ENCODE measurements around the gene UBE2J2. TPM values are rescaled to one million over a fixed set of nuclear protein-coding genes. Genes with fewer than 3 reads are reported as not detected.

The UBE2J2 gene
- total RNA-seq, 2 donors from 2014 or later, result 69.9 to 72.7 TPM

- no peaks in the 10 kb centered on the region for H3K9me3 ChIP-seq (ENCODE audit: control insufficient read depth, low read length)
- no peak overlapping the region for H3K4me3 ChIP-seq (ENCODE audit: low read length)
- WGBS, 2 experiments (ENCODE audit: insufficient coverage in 1 of 2, insufficient read length in 1 of 2), result 95 to 98% methylated on average over 18 to 30 of the region's 30 CpGs
- H3K27ac ChIP-seq (ENCODE audit: low read depth, low read length), result no peak overlapping the region
- no peaks in the 10 kb centered on the region for H3K4me1 ChIP-seq (ENCODE audit: control insufficient read depth, insufficient read depth, low read length)
- Mint-ChIP-seq H3K36me3 (ENCODE audit: low read depth) (peaks cover 52% of the 10 kb centered on the region), H3K27ac (no peak overlapping the region), H3K27me3 (ENCODE audit: insufficient read depth) (no peaks in the 10 kb centered on the region), H3K4me3 (no peak overlapping the region), H3K9me3 (no peaks in the 10 kb centered on the region), H3K4me1 (no peaks in the 10 kb centered on the region)
- DNase-seq, result no peak
- no peak overlapping the region for H3K9ac ChIP-seq (ENCODE audit: extremely low read depth, low read length, poor library complexity, severe bottlenecking)
- no peaks in the 10 kb centered on the region for H3K27me3 ChIP-seq (ENCODE audit: control insufficient read depth, insufficient read depth, low read length, poor library complexity, severe bottlenecking)
- TF ChIP-seq CTCF (conservative IDR thresholded peaks at IDR 0.05), result no peak
- H3K36me3 ChIP-seq (ENCODE audit: control insufficient read depth, insufficient read depth, low read length), result peaks cover 32% of the 10 kb centered on the region
Measured at GRCh38 chr1:1221887-1222574, 51.6 kb downstream of the UBE2J2 start.

- no peaks in the 10 kb centered on the region for H3K4me1 ChIP-seq (ENCODE audit: control insufficient read depth, insufficient read depth, low read length)
- no peak overlapping the region for H3K4me3 Mint-ChIP-seq
- TF ChIP-seq CTCF (conservative IDR thresholded peaks at IDR 0.05), result no peak
- no peak overlapping the region for H3K9ac ChIP-seq (ENCODE audit: extremely low read depth, low read length, poor library complexity, severe bottlenecking)
- 93 to 97% methylated on average over 15 to 24 of the region's 24 CpGs for WGBS, 2 experiments (ENCODE audit: insufficient coverage in 1 of 2, insufficient read length in 1 of 2)
- no peak for DNase-seq
- no peaks in the 10 kb centered on the region for H3K4me1 Mint-ChIP-seq
- no peaks in the 10 kb centered on the region for H3K27me3 Mint-ChIP-seq (ENCODE audit: insufficient read depth)
- peaks cover 44% of the 10 kb centered on the region for H3K36me3 Mint-ChIP-seq (ENCODE audit: low read depth)
- H3K27ac Mint-ChIP-seq, result no peak overlapping the region
- no peak overlapping the region for H3K4me3 ChIP-seq (ENCODE audit: low read length)
- H3K27me3 ChIP-seq (ENCODE audit: control insufficient read depth, insufficient read depth, low read length, poor library complexity, severe bottlenecking), result no peaks in the 10 kb centered on the region
- peaks cover 38% of the 10 kb centered on the region for H3K36me3 ChIP-seq (ENCODE audit: control insufficient read depth, insufficient read depth, low read length)
- no peaks in the 10 kb centered on the region for H3K9me3 ChIP-seq (ENCODE audit: control insufficient read depth, low read length)
- H3K9me3 Mint-ChIP-seq, result no peaks in the 10 kb centered on the region
- H3K27ac ChIP-seq (ENCODE audit: low read depth, low read length), result no peak overlapping the region
Measured at GRCh38 chr1:1220197-1220596, 53.5 kb downstream of the UBE2J2 start.

- Histone ChIP-seq H3K4me3 (ENCODE audit: low read length) (no peak overlapping the region), H3K36me3 (ENCODE audit: control insufficient read depth, insufficient read depth, low read length) (peaks cover 32% of the 10 kb centered on the region), H3K27ac (ENCODE audit: low read depth, low read length) (no peak overlapping the region), H3K4me1 (ENCODE audit: control insufficient read depth, insufficient read depth, low read length) (no peaks in the 10 kb centered on the region), H3K27me3 (ENCODE audit: control insufficient read depth, insufficient read depth, low read length, poor library complexity, severe bottlenecking) (no peaks in the 10 kb centered on the region), H3K9ac (ENCODE audit: extremely low read depth, low read length, poor library complexity, severe bottlenecking) (no peak overlapping the region), H3K9me3 (ENCODE audit: control insufficient read depth, low read length) (no peaks in the 10 kb centered on the region)
- TF ChIP-seq CTCF (conservative IDR thresholded peaks at IDR 0.05), result no peak
- DNase-seq, result no peak
- Mint-ChIP-seq H3K4me3 (no peak overlapping the region), H3K27ac (no peak overlapping the region), H3K9me3 (no peaks in the 10 kb centered on the region), H3K4me1 (no peaks in the 10 kb centered on the region), H3K27me3 (ENCODE audit: insufficient read depth) (no peaks in the 10 kb centered on the region), H3K36me3 (ENCODE audit: low read depth) (peaks cover 38% of the 10 kb centered on the region)
- 97% methylated on average over 17 to 20 of the region's 20 CpGs for WGBS, 2 experiments (ENCODE audit: insufficient coverage in 1 of 2, insufficient read length in 1 of 2)
Measured at GRCh38 chr1:1219341-1219740, 54.3 kb downstream of the UBE2J2 start.
